GM12891 (cell line): ENCODE data around the gene ESPNL.

Experiments used
- PAX5 ChIP-seq: IDR thresholded peaks from 2 replicates; pipeline ENCODE4 v1.6.1; 2011; ENCODE audit warnings: low read length, moderate library complexity, mild to moderate bottlenecking; ENCODE audit not compliant: insufficient read depth, severe bottlenecking
- POLR2A ChIP-seq: IDR thresholded peaks from 2 replicates; pipeline ENCODE4 v1.6.1; 2011; ENCODE audit warnings: low read depth, low read length, control low read depth
- POLR2AphosphoS5 ChIP-seq: IDR thresholded peaks from 2 replicates; pipeline ENCODE4 v1.6.1; 2011; ENCODE audit warnings: low read depth, low read length, control low read depth
- SPI1 ChIP-seq: IDR thresholded peaks from 2 replicates; pipeline ENCODE4 v1.6.1; 2011; ENCODE audit warnings: low read depth, low read length, control low read depth
- TAF1 ChIP-seq: IDR thresholded peaks from 2 replicates; pipeline ENCODE4 v1.6.1; 2011; ENCODE audit warnings: low read depth, low read length, control low read depth

GRCh38 chr2:238097201-238097987 lies 2.7 kb upstream of the ESPNL start:
- TF ChIP-seq POLR2A (no peak), POLR2AphosphoS5 (no peak), TAF1 (no peak), SPI1 (no peak), PAX5 (no peak)
